H9 (cell line): ENCODE data around the gene CYBA. TPM values are rescaled to one million over a fixed set of nuclear protein-coding genes. Genes with fewer than 3 reads are reported as not detected.

Source experiments
- DNase-seq: peaks from one replicate; pipeline ENCODE4 v3.0.0-alpha.2; 2017
- H2AFZ ChIP-seq: one replicate; pipeline ENCODE4 v1.6.1; 2013; ENCODE audit warnings: mild to moderate bottlenecking, low read length, control low read depth, moderate library complexity
- H2AK5ac ChIP-seq: 2 replicates; pipeline ENCODE4 v1.6.1; 2013; ENCODE audit warnings: low read length, control low read depth, mixed read lengths; ENCODE audit not compliant: insufficient read length
- H2BK120ac ChIP-seq: one replicate; pipeline ENCODE4 v1.6.1; 2013; ENCODE audit warnings: low read depth, mild to moderate bottlenecking, low read length, control low read depth, inconsistent platforms; ENCODE audit not compliant: poor library complexity, severe bottlenecking
- H2BK12ac ChIP-seq: 2 replicates; pipeline ENCODE4 v1.6.1; 2013; ENCODE audit warnings: low read length, control low read depth, mixed read lengths, low read depth; ENCODE audit not compliant: insufficient read length
- H2BK15ac ChIP-seq: 2 replicates; pipeline ENCODE4 v1.6.1; 2013; ENCODE audit warnings: low read depth, low read length, control low read depth
- H2BK20ac ChIP-seq: one replicate; pipeline ENCODE4 v1.6.1; 2013; ENCODE audit warnings: low read depth, mild to moderate bottlenecking, low read length, control low read depth, inconsistent platforms; ENCODE audit not compliant: poor library complexity, severe bottlenecking
- H2BK5ac ChIP-seq: 2 replicates; pipeline ENCODE4 v1.6.1; 2013; ENCODE audit warnings: low read length, control low read depth, mixed read lengths; ENCODE audit not compliant: insufficient read length
- H3K14ac ChIP-seq: 2 replicates; pipeline ENCODE4 v1.6.1; 2013; ENCODE audit warnings: low read length, control low read depth; ENCODE audit not compliant: insufficient read depth
- H3K18ac ChIP-seq: 2 replicates; pipeline ENCODE4 v1.6.1; 2013; ENCODE audit warnings: low read depth, mild to moderate bottlenecking, mixed read lengths, low read length, control low read depth; ENCODE audit not compliant: insufficient read length
- H3K23ac ChIP-seq: 2 replicates; pipeline ENCODE4 v1.6.1; 2013; ENCODE audit warnings: low read length, control low read depth, mixed read lengths, low read depth; ENCODE audit not compliant: insufficient read length
- H3K23me2 ChIP-seq: 2 replicates; pipeline ENCODE4 v1.6.1; 2013; ENCODE audit warnings: low read depth, mild to moderate bottlenecking, mixed read lengths, low read length, control low read depth; ENCODE audit not compliant: insufficient read length, poor library complexity, severe bottlenecking
- H3K27ac ChIP-seq: 2 replicates; pipeline ENCODE4 v1.5.1; 2013; ENCODE audit warnings: low read length, control low read depth, mixed read lengths, low read depth; ENCODE audit not compliant: insufficient read length
- H3K27me3 ChIP-seq: 2 replicates; pipeline ENCODE4 v1.6.1; 2013; ENCODE audit warnings: low read length, control low read depth, inconsistent platforms; ENCODE audit not compliant: insufficient read depth
- H3K4ac ChIP-seq: 2 replicates; pipeline ENCODE4 v1.6.1; 2013; ENCODE audit warnings: low read depth, mild to moderate bottlenecking, control low read depth, inconsistent platforms, low read length, moderate library complexity
- H3K4me1 ChIP-seq: 2 replicates; pipeline ENCODE4 v1.6.1; 2013; ENCODE audit warnings: low read length, control low read depth, inconsistent platforms; ENCODE audit not compliant: insufficient read depth
- H3K4me2 ChIP-seq: 2 replicates; pipeline ENCODE4 v1.6.1; 2013; ENCODE audit warnings: low read length, control low read depth, mixed read lengths; ENCODE audit not compliant: insufficient read length, insufficient read depth
- H3K56ac ChIP-seq: 2 replicates; pipeline ENCODE4 v1.6.1; 2013; ENCODE audit warnings: low read depth, mild to moderate bottlenecking, mixed read lengths, low read length, control low read depth; ENCODE audit not compliant: insufficient read length
- H3K79me1 ChIP-seq: 2 replicates; pipeline ENCODE4 v1.6.1; 2013; ENCODE audit warnings: low read depth, mild to moderate bottlenecking, moderate library complexity, low read length, control low read depth, inconsistent platforms; ENCODE audit not compliant: insufficient read depth, poor library complexity, severe bottlenecking
- H3K79me2 ChIP-seq: 2 replicates; pipeline ENCODE4 v1.6.1; 2013; ENCODE audit warnings: low read length, control low read depth, inconsistent platforms; ENCODE audit not compliant: insufficient read depth
- H3K9ac ChIP-seq: 2 replicates; pipeline ENCODE4 v1.6.1; 2013; ENCODE audit warnings: low read length, control low read depth, mixed read lengths; ENCODE audit not compliant: insufficient read length; ENCODE audit errors: extremely low read depth
- H3K9me3 ChIP-seq: one replicate; pipeline ENCODE4 v1.6.1; 2013; ENCODE audit warnings: low read depth, low read length, inconsistent platforms; ENCODE audit not compliant: control insufficient read depth
- H3T11ph ChIP-seq: one replicate; pipeline ENCODE4 v1.6.1; 2013; ENCODE audit warnings: mild to moderate bottlenecking, low read length, control low read depth, inconsistent platforms
- H4K20me1 ChIP-seq: one replicate; pipeline ENCODE4 v1.6.1; 2013; ENCODE audit not compliant: control insufficient read depth, insufficient read length, insufficient read depth
- H4K5ac ChIP-seq: 2 replicates; pipeline ENCODE4 v1.6.1; 2013; ENCODE audit warnings: low read depth, mild to moderate bottlenecking, mixed read lengths, low read length, control low read depth; ENCODE audit not compliant: insufficient read length
- H4K8ac ChIP-seq: replicated peaks from 2 replicates; pipeline ENCODE4 v1.6.1; 2013; ENCODE audit warnings: low read length, control low read depth, mixed read lengths, low read depth; ENCODE audit not compliant: insufficient read length
- H4K91ac ChIP-seq: 2 replicates; pipeline ENCODE4 v1.6.1; 2013; ENCODE audit warnings: low read depth, mild to moderate bottlenecking, moderate library complexity, mixed read lengths, low read length, control low read depth; ENCODE audit not compliant: insufficient read length
- H3K27ac Mint-ChIP-seq, 3 experiments: 2 replicates in 2 of 3; 3 replicates in 1 of 3; pipeline ENCODE4 v1.8.0; 2020 to 2021; ENCODE audit warnings: mixed read lengths in 3 of 3, mild to moderate bottlenecking in 1 of 3, moderate library complexity in 1 of 3
- H3K27me3 Mint-ChIP-seq: 2 replicates; pipeline ENCODE4 v1.8.0; 2021; ENCODE audit warnings: low read depth, mild to moderate bottlenecking, moderate library complexity, mixed read lengths
- H3K36me3 Mint-ChIP-seq, 3 experiments: 2 replicates in 2 of 3; 3 replicates in 1 of 3; pipeline ENCODE4 v1.8.0; 2020 to 2021; ENCODE audit warnings: low read depth in 3 of 3, mixed read lengths in 3 of 3; ENCODE audit not compliant: insufficient read depth in 1 of 3
- H3K4me1 Mint-ChIP-seq, 2 experiments: 2 replicates each; pipeline ENCODE4 v1.8.0; 2020; ENCODE audit warnings: mixed read lengths in 2 of 2
- H3K4me3 Mint-ChIP-seq, 2 experiments: 2 replicates in 1 of 2; 3 replicates in 1 of 2; pipeline ENCODE4 v1.8.0; 2020 to 2021; ENCODE audit warnings: mild to moderate bottlenecking in 2 of 2, mixed read lengths in 2 of 2, moderate library complexity in 1 of 2
- H3K9me3 Mint-ChIP-seq, 2 experiments: 2 replicates in 1 of 2; 3 replicates in 1 of 2; pipeline ENCODE4 v1.8.0; 2020; ENCODE audit warnings: mild to moderate bottlenecking in 2 of 2, mixed read lengths in 2 of 2, moderate library complexity in 1 of 2
- CTCF ChIP-seq: fragments of 200-600 bp; sonication (generic); conservative IDR thresholded peaks from 3 replicates; pipeline ENCODE4 v1.8.0; 2021; ENCODE audit warnings: antibody characterized with exemption, mild to moderate bottlenecking
- WGBS: extraction: QIAGEN DNeasy Blood & Tissue Kit; methylation state at CpG from one replicate; pipeline ENCODE4 v1.1.7; 2013; ENCODE audit warnings: missing lambda C conversion rate, low lambda C conversion rate, mixed read lengths; ENCODE audit not compliant: insufficient read length; ENCODE audit errors: extremely low coverage; 5-methylcytosine and 5-hydroxymethylcytosine counted together
- total RNA-seq: library from RNA; stranded (reverse); gene quantifications from 2 replicates; pipeline ENCODE4 v1.2.1, GENCODE V29; 2021

The CYBA gene
- total RNA-seq, 1 experiment from 2014 or later = 153 TPM

GRCh38 chr16:88695753-88696152 is 44.9 kb upstream of the CYBA start:
- no peak for TF ChIP-seq CTCF
- Histone ChIP-seq H4K20me1 (no peaks in the 10 kb centered on the region), H3K79me1 (no peaks in the 10 kb centered on the region), H3K9ac (no peak overlapping the region), H2AK5ac (no peak overlapping the region), H3K14ac (no peak overlapping the region), H3K4ac (no peak overlapping the region), H3K4me2 (no peak overlapping the region), H2BK5ac (no peak overlapping the region), H3K27ac (no peak overlapping the region), H3T11ph (no peak overlapping the region), H2AFZ (no peak overlapping the region), H3K9me3 (no peaks in the 10 kb centered on the region), H3K79me2 (no peaks in the 10 kb centered on the region), H3K56ac (no peak overlapping the region), H3K23me2 (peaks cover 3% of the 10 kb centered on the region), H4K5ac (no peak overlapping the region), H2BK12ac (no peak overlapping the region), H2BK15ac (no peak overlapping the region), H2BK20ac (no peak overlapping the region), H3K4me1 (no peaks in the 10 kb centered on the region), H3K18ac (no peak overlapping the region), H2BK120ac (no peak overlapping the region), H3K23ac (no peak overlapping the region), H3K27me3 (no peaks in the 10 kb centered on the region), H4K8ac (no peak overlapping the region), H4K91ac (no peak overlapping the region)
- no peak overlapping the region; a peak in 1 of 7 replicates for H3K27ac Mint-ChIP-seq
- no peak overlapping the region for H3K4me3 Mint-ChIP-seq
- DNase-seq = no peak
- no peaks in the 10 kb centered on the region for H3K4me1 Mint-ChIP-seq
- no CpG with 5 or more reads among the region's 7 CpGs for WGBS
- peaks cover 0 to 15% (median 14%) of the 10 kb centered on the region in 3 experiments; a peak in 4 of 7 replicates for H3K36me3 Mint-ChIP-seq
- peaks cover 3% of the 10 kb centered on the region; the same call in 1 of the 2 replicates for H3K27me3 Mint-ChIP-seq
- no peaks in the 10 kb centered on the region for H3K9me3 Mint-ChIP-seq
